ENCODE results near the gene AP3M1.

Gene AP3M1

DNA sequence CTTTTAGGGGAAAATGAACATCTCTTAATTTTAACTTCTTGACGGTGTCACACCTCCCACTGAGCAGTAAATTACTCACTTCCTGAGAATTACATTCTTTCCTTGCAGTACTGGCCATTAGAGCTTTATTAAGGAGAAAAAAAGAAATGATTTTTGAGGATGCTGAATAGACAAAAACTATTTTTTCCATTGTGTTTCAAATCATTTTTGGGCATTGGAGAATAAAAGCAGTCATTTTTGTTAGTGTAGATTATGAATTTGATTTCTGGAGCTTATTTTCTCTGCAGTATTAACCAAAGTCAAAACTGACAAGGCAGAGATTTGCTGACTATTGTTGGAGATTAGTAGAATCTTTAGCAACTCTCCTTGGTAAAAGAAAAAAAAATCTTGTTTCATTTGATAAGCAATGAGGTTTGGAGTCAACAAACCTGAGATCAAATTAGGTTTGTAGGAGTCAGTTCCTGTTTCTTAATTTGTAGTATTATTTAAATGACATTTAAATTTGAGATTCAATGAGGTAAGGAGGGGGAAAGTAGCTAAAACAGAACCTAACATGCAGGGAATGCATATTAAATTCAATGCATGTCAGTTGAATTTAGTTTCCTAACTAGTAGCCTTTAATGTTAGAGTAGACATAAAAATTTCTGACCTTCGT is 70.6 kb downstream of the AP3M1 start:
- no peak for DNase-seq (ENCODE audit: low spot score)

DNA sequence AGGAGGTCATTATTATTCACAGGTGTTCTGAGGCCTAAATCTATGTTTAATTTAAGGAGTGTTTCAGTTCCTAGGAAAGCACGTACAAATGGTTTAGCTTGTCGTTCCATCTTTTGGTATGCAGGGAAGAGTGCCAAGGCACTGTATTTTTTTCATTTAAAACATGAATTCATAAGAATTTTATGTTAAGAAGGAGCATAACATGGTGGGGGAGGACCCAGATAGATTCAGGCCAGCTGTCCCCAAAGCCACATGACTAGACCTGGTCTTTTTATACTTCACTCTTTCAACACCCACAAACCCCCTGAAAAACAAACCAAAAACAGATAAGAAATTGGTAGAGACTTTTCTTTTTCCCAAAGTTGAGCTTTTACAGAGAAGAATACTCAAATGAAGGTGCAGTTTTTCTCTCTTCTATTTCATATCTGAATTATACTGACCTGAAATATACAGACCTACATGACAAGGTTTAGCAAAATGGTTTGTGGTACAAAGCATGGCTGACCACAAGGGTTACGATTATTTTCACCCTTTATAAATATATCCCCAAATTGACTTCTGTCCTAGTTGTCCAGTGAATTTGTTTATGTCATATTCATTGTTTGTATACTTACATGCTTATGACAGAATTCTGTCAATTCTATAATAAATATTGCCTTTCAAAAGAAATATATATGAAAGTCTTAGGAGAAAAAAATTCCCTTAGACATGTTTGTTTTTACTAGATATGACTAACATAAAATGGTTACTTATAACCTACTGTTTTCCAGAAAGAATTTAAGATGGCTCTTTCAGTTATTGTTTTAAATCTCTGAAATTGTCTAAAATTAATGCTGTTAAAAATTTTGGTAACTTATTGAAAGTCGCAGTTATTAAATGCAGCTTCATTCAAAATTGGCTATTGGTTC is 71.3 kb downstream of the AP3M1 start:
- no peak for DNase-seq (ENCODE audit: low spot score)

DNA sequence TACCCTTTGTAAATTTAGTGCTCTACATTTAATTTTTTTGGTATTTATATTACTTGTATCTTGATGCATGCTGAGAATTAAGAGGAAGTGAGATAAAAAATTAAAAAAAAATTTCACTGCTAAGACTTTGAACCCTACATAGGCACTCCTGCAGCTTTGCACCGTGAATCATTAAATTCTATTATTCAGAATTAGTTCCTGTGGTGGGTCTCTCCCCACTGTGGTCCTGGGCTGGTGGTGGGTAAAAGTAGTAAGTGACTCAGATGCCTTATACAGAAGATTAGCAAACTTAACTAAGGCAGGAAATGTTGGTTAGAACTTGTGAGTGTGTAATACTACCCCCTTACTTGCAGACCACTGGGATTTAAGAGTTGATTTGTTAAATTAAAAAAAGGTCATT is 72.6 kb downstream of the AP3M1 start:
- no peak for DNase-seq (ENCODE audit: low spot score)

DNA sequence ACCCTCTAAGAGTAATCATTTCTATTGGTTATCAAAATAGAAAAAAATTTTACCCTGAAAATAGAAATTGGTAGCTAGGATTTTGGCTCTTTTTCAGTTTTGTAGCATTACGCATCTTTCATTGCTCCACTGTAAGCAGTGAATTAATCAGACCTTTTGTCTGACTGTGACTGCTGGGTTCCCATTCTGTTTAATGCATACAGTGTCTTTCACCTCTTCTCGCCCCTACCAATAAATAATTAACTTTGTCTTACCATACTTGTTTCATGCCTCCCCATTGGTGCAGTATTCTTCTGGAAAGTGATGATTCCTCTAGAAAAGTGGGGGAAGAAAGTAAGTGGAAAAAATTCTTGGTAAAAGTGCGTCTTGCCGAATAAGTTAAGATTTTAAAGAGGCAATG is 73.2 kb downstream of the AP3M1 start:
- DNase-seq (ENCODE audit: low spot score) = no peak

- no peak for DNase-seq (ENCODE audit: low spot score)
Measured at GRCh38 chr10:74076961-74077360, 73.7 kb downstream of the AP3M1 start.

DNA sequence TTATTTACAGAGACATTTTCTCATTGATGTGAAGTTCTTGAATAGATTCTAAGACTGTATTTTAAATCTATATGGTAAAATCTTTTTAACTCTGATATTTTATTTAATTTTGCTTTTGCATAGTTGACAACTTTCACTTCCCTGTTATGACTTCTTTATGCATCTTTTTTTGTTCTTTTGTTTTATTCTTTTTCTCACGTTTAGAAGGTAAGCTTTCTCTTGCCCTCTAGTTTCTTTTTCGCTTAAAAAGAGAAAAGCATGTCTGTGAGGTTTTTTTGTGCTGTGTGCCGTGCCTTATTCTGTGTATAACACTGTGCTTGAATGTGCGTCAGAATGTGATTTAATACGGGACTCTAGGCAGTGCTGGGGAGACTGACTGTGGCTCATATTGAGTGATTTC is 74.7 kb downstream of the AP3M1 start:
- no peak for DNase-seq (ENCODE audit: low spot score)

DNA sequence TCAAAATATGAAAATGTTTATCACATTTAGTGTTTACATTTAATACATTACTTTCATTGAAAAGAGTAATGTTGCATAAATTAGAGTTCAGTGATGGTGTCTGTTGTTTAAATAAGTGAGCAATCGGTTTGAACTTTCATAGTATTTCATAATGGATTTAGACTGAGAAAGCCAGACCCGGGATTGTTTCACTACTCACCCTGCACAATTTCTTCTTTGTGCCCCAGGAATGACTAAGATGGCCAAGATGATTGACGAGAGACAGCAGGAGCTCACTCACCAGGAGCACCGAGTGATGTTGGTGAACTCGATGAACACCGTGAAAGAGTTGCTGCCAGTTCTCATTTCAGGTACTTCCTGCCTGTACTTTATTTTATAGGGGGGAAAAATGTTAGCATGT is 78.1 kb downstream of the AP3M1 start:
- no peak for DNase-seq (ENCODE audit: low spot score)

DNA sequence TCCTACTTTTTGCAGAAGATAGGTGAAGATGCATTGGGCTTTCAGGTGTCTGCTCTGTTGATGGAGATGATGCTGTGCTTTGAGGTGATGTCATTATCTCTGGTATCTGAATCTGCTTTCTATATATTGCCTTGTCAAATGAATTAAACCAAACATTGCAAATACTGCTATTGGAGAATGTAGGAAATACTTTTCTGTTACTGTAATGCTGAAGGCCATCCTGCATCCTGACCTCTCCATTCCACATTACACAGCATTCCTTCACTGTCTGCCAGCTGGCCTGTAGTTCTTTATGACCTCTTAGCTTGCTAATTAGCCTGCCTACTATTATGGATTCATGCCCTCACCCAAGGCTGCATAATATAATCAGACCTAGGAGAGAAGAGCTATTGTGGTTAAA is 79.5 kb downstream of the AP3M1 start:
- DNase-seq (ENCODE audit: low spot score) = no peak
